ENCODE data around the gene TEDC1. TPM values are rescaled to one million over a fixed set of nuclear protein-coding genes. Genes with fewer than 3 reads are reported as not detected.

The TEDC1 gene
- polyA plus RNA-seq, 1 donor (not counting 4 experiments of a cell fraction or from before 2014, with no cell fraction given) = 5.0 TPM

DNA sequence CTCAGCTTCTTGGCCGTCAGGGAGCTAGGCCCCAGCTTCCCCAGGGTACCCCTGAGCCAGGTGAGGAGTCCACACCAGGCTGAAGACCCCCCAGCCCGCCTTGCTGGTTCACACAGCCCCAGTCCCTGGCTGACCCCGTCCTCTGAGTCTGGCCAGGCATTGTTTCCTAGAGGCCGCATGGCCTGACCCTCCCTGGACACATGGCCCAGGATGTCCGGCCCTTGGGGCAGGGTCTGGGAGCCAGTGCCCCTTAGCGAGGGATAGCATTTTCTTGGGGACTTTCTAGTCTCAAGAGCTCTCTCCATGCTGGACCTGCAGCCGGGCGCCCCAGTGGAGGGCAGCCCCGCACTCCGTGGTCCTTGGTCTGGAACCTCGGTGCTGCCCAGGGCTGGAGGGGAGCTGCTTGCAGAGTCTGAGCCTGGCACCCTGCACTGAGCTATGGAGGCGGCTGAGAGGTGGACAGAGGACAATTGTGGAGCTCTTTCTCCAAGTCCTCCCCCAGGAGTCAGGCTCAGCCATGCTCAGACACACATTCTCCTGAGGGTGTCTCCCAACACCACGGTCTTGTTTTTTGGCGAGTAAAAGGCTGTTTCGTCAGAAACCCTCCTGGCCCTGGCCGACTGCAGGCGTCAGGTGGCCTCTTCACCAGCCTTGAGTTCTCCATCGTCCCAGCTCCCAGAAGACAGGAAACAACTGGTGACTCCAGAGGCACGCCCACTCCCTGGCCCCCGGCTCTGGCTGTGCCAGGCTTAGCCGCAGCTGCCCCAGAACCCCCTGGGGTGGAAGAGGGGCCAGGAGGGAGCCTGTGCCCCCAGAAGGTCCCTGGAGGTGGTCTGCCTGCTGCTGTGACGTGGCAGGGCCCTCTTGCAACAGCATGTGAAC is 34.1 kb upstream of the TEDC1 start:
- peaks cover 10 to 41% of the 10 kb centered on the region in 2 experiments for H3K36me3 ChIP-seq (ENCODE audit: control insufficient read depth in 2 of 2, extremely low read depth in 1 of 2, insufficient read depth in 2 of 2, low read length in 2 of 2)
- no peaks in the 10 kb centered on the region for H3K79me2 ChIP-seq (ENCODE audit: control insufficient read depth, insufficient read depth, low read length)
- no peaks in the 10 kb centered on the region for H3K9me3 ChIP-seq (ENCODE audit: control insufficient read depth, low read depth, low read length)
- no peak overlapping the region for H3K4me3 ChIP-seq (ENCODE audit: control insufficient read depth in 2 of 3, extremely low read depth in 1 of 3, insufficient read depth in 2 of 3, low read depth in 1 of 3, low read length in 3 of 3)
- DNase-seq (ENCODE audit: low read depth, low spot score) (no peak), FAIRE-seq (no peak)
- H3K27ac ChIP-seq (ENCODE audit: control insufficient read depth, insufficient read depth, low read length) = no peak overlapping the region
- no peaks in the 10 kb centered on the region for H3K9me1 ChIP-seq (ENCODE audit: control insufficient read depth, extremely low read depth, insufficient read depth, low read length)
- no peaks in the 10 kb centered on the region for H3K27me3 ChIP-seq (ENCODE audit: control insufficient read depth, extremely low read depth, insufficient read depth, low read length)
- no peak overlapping the region for H3K9ac ChIP-seq (ENCODE audit: control insufficient read depth, extremely low read depth, insufficient read depth, low read length)
- no peak for TF ChIP-seq EZH2 (IDR thresholded peaks at IDR 0.05; ENCODE audit: low read length)
- TF ChIP-seq, protein P1, sequence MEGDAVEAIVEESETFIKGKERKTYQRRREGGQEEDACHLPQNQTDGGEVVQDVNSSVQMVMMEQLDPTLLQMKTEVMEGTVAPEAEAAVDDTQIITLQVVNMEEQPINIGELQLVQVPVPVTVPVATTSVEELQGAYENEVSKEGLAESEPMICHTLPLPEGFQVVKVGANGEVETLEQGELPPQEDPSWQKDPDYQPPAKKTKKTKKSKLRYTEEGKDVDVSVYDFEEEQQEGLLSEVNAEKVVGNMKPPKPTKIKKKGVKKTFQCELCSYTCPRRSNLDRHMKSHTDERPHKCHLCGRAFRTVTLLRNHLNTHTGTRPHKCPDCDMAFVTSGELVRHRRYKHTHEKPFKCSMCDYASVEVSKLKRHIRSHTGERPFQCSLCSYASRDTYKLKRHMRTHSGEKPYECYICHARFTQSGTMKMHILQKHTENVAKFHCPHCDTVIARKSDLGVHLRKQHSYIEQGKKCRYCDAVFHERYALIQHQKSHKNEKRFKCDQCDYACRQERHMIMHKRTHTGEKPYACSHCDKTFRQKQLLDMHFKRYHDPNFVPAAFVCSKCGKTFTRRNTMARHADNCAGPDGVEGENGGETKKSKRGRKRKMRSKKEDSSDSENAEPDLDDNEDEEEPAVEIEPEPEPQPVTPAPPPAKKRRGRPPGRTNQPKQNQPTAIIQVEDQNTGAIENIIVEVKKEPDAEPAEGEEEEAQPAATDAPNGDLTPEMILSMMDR (optimal IDR thresholded peaks at IDR 0.05 in 1 of 3, IDR thresholded peaks at IDR 0.05 in 1 of 3, conservative IDR thresholded peaks at IDR 0.05 in 1 of 3; ENCODE audit: extremely low read depth in 1 of 3, insufficient read depth in 2 of 3, low read length in 3 of 3) = no peak
- no peak overlapping the region for H2AFZ ChIP-seq (ENCODE audit: control insufficient read depth, low read length)
- dilution Hi-C loops (cut with MboI; ENCODE audit: extremely low pct_ligation_motif_present, low sequenced_read_pairs) = no loop called here
- no peaks in the 10 kb centered on the region for H4K20me1 ChIP-seq (ENCODE audit: control insufficient read depth, extremely low read depth, insufficient read depth, low read length)
- no peak overlapping the region for H3K4me2 ChIP-seq (ENCODE audit: control insufficient read depth, extremely low read depth, insufficient read depth, low read depth, low read length)
- no peaks in the 10 kb centered on the region for H3K4me1 ChIP-seq (ENCODE audit: control insufficient read depth, extremely low read depth, insufficient read depth, low read length)

DNA sequence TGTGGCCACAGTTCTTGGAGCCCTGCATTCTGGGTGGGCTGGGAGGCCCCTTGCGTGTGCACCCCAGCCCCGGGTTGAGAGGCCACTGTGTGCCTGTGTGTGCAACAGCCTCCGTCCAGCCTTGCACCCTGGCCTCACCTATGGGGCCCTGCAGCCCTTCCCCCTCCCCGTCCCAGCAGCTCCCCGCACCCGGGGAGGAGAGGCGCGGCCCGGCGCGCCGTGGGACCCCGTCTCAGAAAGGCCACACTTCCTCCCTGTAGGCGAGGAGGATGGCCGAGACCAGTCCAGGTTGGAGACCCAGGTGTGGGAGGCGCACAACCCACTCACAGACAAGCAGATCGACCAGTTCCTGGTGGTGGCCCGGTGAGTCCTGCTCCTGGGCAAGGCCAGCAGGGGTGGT is 33.0 kb upstream of the TEDC1 start:
- FAIRE-seq (no peak), DNase-seq (ENCODE audit: low read depth, low spot score) (no peak)
- no peak for TF ChIP-seq EZH2 (IDR thresholded peaks at IDR 0.05; ENCODE audit: low read length)
- TF ChIP-seq, protein P1 (optimal IDR thresholded peaks at IDR 0.05 in 1 of 3, IDR thresholded peaks at IDR 0.05 in 1 of 3, conservative IDR thresholded peaks at IDR 0.05 in 1 of 3; ENCODE audit: extremely low read depth in 1 of 3, insufficient read depth in 2 of 3, low read length in 3 of 3) = no peak
- Histone ChIP-seq H3K9me3 (ENCODE audit: control insufficient read depth, low read depth, low read length) (no peaks in the 10 kb centered on the region), H3K9me1 (ENCODE audit: control insufficient read depth, extremely low read depth, insufficient read depth, low read length) (no peaks in the 10 kb centered on the region), H3K27ac (ENCODE audit: control insufficient read depth, insufficient read depth, low read length) (no peak overlapping the region), H3K9ac (ENCODE audit: control insufficient read depth, extremely low read depth, insufficient read depth, low read length) (no peak overlapping the region), H3K79me2 (ENCODE audit: control insufficient read depth, insufficient read depth, low read length) (no peaks in the 10 kb centered on the region), H3K4me1 (ENCODE audit: control insufficient read depth, extremely low read depth, insufficient read depth, low read length) (no peaks in the 10 kb centered on the region), H3K27me3 (ENCODE audit: control insufficient read depth, extremely low read depth, insufficient read depth, low read length) (no peaks in the 10 kb centered on the region), H3K4me2 (ENCODE audit: control insufficient read depth, extremely low read depth, insufficient read depth, low read depth, low read length) (no peak overlapping the region), H3K36me3 (ENCODE audit: control insufficient read depth in 2 of 2, extremely low read depth in 1 of 2, insufficient read depth in 2 of 2, low read length in 2 of 2) (peaks cover 10 to 35% of the 10 kb centered on the region in 2 experiments), H2AFZ (ENCODE audit: control insufficient read depth, low read length) (no peak overlapping the region), H3K4me3 (ENCODE audit: control insufficient read depth in 2 of 3, extremely low read depth in 1 of 3, insufficient read depth in 2 of 3, low read depth in 1 of 3, low read length in 3 of 3) (no peak overlapping the region), H4K20me1 (ENCODE audit: control insufficient read depth, extremely low read depth, insufficient read depth, low read length) (no peaks in the 10 kb centered on the region)
- dilution Hi-C loops (cut with MboI; ENCODE audit: extremely low pct_ligation_motif_present, low sequenced_read_pairs) = no loop called here

Measured in keratinocyte (primary cell).